Dendritic cell treated with granulocyte-macrophage colony-stimulating factor and Interleukin-4, amounts not matched to agents 40 ng/mL and 50 ng/mL, for 4 days (primary cell): ENCODE measurements around the gene COPS6.
A peak's percentile ranks its signal among the peaks of the same experiment; 100 is the strongest.

ENCODE experiments used
- H3K27ac Mint-ChIP-seq: one replicate; pipeline ENCODE4 v1.8.0; 2022; ENCODE audit warnings: mild to moderate bottlenecking, mixed read lengths
- H3K27me3 Mint-ChIP-seq: one replicate; pipeline ENCODE4 v1.8.0; 2022; ENCODE audit warnings: mild to moderate bottlenecking, mixed read lengths
- H3K36me3 Mint-ChIP-seq: one replicate; pipeline ENCODE4 v1.8.0; 2022; ENCODE audit warnings: low read depth, mixed read lengths
- H3K4me1 Mint-ChIP-seq: one replicate; pipeline ENCODE4 v1.8.0; 2022; ENCODE audit warnings: low read depth, mixed read lengths
- H3K4me3 Mint-ChIP-seq: one replicate; pipeline ENCODE4 v1.8.0; 2022; ENCODE audit warnings: mild to moderate bottlenecking, moderate library complexity, mixed read lengths
- H3K9me3 Mint-ChIP-seq: one replicate; pipeline ENCODE4 v1.8.0; 2022; ENCODE audit warnings: mixed read lengths
- intact Hi-C: fragments of 100-400 bp; cut with micrococcal nuclease; formaldehyde crosslinking; loops from one replicate; pipeline ENCODE4 v1.15.0; 2022

The COPS6 gene

GRCh38 chr7:100100420-100101015 is 11.7 kb downstream of the COPS6 start:
- H3K9me3 Mint-ChIP-seq = no peaks in the 10 kb centered on the region
- H3K36me3 Mint-ChIP-seq = peaks cover 83% of the 10 kb centered on the region
- intact Hi-C loops = loop anchor here (2.0 kb wide), 3 partner anchors 18 to 26 kb away; partner anchors contain the start of genes CNPY4, MBLAC1, TAF6 and ZNF3
- no peaks in the 10 kb centered on the region for H3K27me3 Mint-ChIP-seq
- peak overlapping the region; percentile 93 for H3K4me3 Mint-ChIP-seq
- peak overlapping the region; percentile 98 for H3K27ac Mint-ChIP-seq
- peaks cover 37% of the 10 kb centered on the region for H3K4me1 Mint-ChIP-seq

- Mint-ChIP-seq H3K9me3 (no peaks in the 10 kb centered on the region), H3K27me3 (no peaks in the 10 kb centered on the region), H3K36me3 (peaks cover 83% of the 10 kb centered on the region), H3K27ac (peak within 1 kb of the TSS; percentile 98), H3K4me3 (peak within 1 kb of the TSS; percentile 93), H3K4me1 (peaks cover 30% of the 10 kb centered on the region)
- intact Hi-C loops = loop anchor here (2.0 kb wide), 3 partner anchors 18 to 26 kb away; partner anchors contain the start of genes CNPY4, MBLAC1, TAF6 and ZNF3
Observed at GRCh38 chr7:100101016-100101862, 12.5 kb downstream of the COPS6 start, which contains the start of the genes AP4M1 and MCM7. Gene AP4M1, plus strand, starts transcription at chr7:100101643. Its CDS starts 72 bp downstream, at chr7:100101715. Gene MCM7, minus strand, starts transcription at chr7:100101397. Its CDS starts 103 bp downstream, at chr7:100101294.

GRCh38 chr7:100102950-100103840 is 14.4 kb downstream of the COPS6 start:
- Mint-ChIP-seq H3K36me3 (peaks cover 83% of the 10 kb centered on the region), H3K27me3 (no peaks in the 10 kb centered on the region), H3K9me3 (no peaks in the 10 kb centered on the region), H3K4me3 (no peak overlapping the region), H3K27ac (no peak overlapping the region), H3K4me1 (peaks cover 40% of the 10 kb centered on the region)
- intact Hi-C loops = no loop called here

- Mint-ChIP-seq H3K4me1 (peaks cover 20% of the 10 kb centered on the region), H3K36me3 (peaks cover 87% of the 10 kb centered on the region), H3K27me3 (no peaks in the 10 kb centered on the region), H3K4me3 (no peak overlapping the region), H3K27ac (no peak overlapping the region), H3K9me3 (no peaks in the 10 kb centered on the region)
- intact Hi-C loops = no loop called here
Observed at GRCh38 chr7:100105534-100105933, 16.8 kb downstream of the COPS6 start.

- Mint-ChIP-seq H3K4me3 (no peak overlapping the region), H3K27me3 (no peaks in the 10 kb centered on the region), H3K27ac (peak overlapping the region; percentile 15), H3K4me1 (peaks cover 20% of the 10 kb centered on the region), H3K9me3 (no peaks in the 10 kb centered on the region), H3K36me3 (peaks cover 90% of the 10 kb centered on the region)
- intact Hi-C loops = no loop called here
Observed at GRCh38 chr7:100106633-100107032, 17.9 kb downstream of the COPS6 start.

- H3K4me1 Mint-ChIP-seq = peaks cover 20% of the 10 kb centered on the region
- intact Hi-C loops = no loop called here
Observed at GRCh38 chr7:100107125-100107737, 18.5 kb downstream of the COPS6 start.

GRCh38 chr7:100107890-100108289 is 19.1 kb downstream of the COPS6 start:
- Mint-ChIP-seq H3K36me3 (peaks cover 100% of the 10 kb centered on the region), H3K9me3 (no peaks in the 10 kb centered on the region), H3K4me1 (peaks cover 19% of the 10 kb centered on the region), H3K27me3 (no peaks in the 10 kb centered on the region), H3K4me3 (no peak overlapping the region), H3K27ac (no peak overlapping the region)
- intact Hi-C loops = no loop called here

More at GRCh38 chr7:100107125-100107737, 18.5 kb downstream of the COPS6 start:
- no peaks in the 10 kb centered on the region for H3K27me3 Mint-ChIP-seq
- no peaks in the 10 kb centered on the region for H3K9me3 Mint-ChIP-seq
- H3K4me3 Mint-ChIP-seq = no peak overlapping the region
- H3K27ac Mint-ChIP-seq = no peak overlapping the region
- peaks cover 93% of the 10 kb centered on the region for H3K36me3 Mint-ChIP-seq

- Mint-ChIP-seq H3K4me3 (no peak overlapping the region), H3K36me3 (peaks cover 100% of the 10 kb centered on the region), H3K27me3 (no peaks in the 10 kb centered on the region), H3K4me1 (peaks cover 26% of the 10 kb centered on the region), H3K27ac (no peak overlapping the region), H3K9me3 (no peaks in the 10 kb centered on the region)
- intact Hi-C loops = no loop called here
Observed at GRCh38 chr7:100109521-100110163, 20.9 kb downstream of the COPS6 start.

GRCh38 chr7:100111156-100111555 is 22.4 kb downstream of the COPS6 start:
- Mint-ChIP-seq H3K4me1 (peaks cover 26% of the 10 kb centered on the region), H3K27ac (no peak overlapping the region), H3K9me3 (no peaks in the 10 kb centered on the region), H3K36me3 (peaks cover 96% of the 10 kb centered on the region), H3K4me3 (no peak overlapping the region), H3K27me3 (no peaks in the 10 kb centered on the region)
- intact Hi-C loops = no loop called here

GRCh38 chr7:100111914-100112313 is 23.1 kb downstream of the COPS6 start:
- intact Hi-C loops = no loop called here
- Mint-ChIP-seq H3K9me3 (no peaks in the 10 kb centered on the region), H3K27ac (no peak overlapping the region), H3K27me3 (no peaks in the 10 kb centered on the region), H3K36me3 (peaks cover 88% of the 10 kb centered on the region), H3K4me3 (no peak overlapping the region), H3K4me1 (peaks cover 27% of the 10 kb centered on the region)

- Mint-ChIP-seq H3K27ac (no peak overlapping the region), H3K9me3 (no peaks in the 10 kb centered on the region), H3K36me3 (peaks cover 70% of the 10 kb centered on the region), H3K27me3 (no peaks in the 10 kb centered on the region), H3K4me3 (no peak overlapping the region), H3K4me1 (peaks cover 35% of the 10 kb centered on the region)
- intact Hi-C loops = no loop called here
Observed at GRCh38 chr7:100115026-100115425, 26.3 kb downstream of the COPS6 start.

GRCh38 chr7:100118388-100119071 is 29.8 kb downstream of the COPS6 start:
- H3K36me3 Mint-ChIP-seq = peaks cover 43% of the 10 kb centered on the region
- H3K4me3 Mint-ChIP-seq = peak overlapping the region; percentile 100
- H3K27ac Mint-ChIP-seq = peak overlapping the region; percentile 97
- no peaks in the 10 kb centered on the region for H3K9me3 Mint-ChIP-seq
- intact Hi-C loops = loop anchor here (1.0 to 2.0 kb wide), 2 partner anchors 9 to 18 kb away; partner anchors contain the start of genes AP4M1 and MCM7
- no peaks in the 10 kb centered on the region for H3K27me3 Mint-ChIP-seq
- H3K4me1 Mint-ChIP-seq = peaks cover 44% of the 10 kb centered on the region
